COLO668 (cell line): ENCODE results near the gene PRB4.
"Not testable (repeated sequence)": the region's sequence is repeated elsewhere in the genome, so short reads cannot be mapped to it uniquely, and the experiment has no call there.

Source experiments
- DNase-seq: peaks from one replicate; lab custom pipeline; 2025; ENCODE audit not compliant: unreplicated experiment; lab: John Stamatoyannopoulos, UW

The PRB4 gene

DNA sequence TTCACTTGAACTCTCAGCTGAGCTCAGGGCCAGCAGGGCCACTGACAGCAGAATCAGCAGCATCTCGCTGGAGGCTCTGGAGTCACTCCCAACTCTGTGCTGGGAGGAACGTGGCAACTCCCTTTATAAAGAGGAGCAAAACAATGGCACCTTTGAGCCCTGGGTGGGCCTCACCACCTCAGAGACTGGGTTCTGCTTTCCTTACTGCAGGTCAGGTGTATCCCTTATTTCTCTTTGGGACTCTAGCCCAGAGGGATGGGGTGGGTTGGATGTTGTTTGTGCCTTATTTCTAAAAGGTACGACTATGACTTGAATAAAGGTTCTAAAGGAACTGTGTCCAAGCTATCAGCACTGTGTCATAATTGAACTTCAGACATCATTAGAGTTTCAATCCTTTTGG is at the start of gene PRB4:
PRB4 (minus strand) TSS at position 101 of the 400 bp plus-strand sequence; CDS start at position 63, 38 bp downstream.
- DNase-seq, result no peak

DNA sequence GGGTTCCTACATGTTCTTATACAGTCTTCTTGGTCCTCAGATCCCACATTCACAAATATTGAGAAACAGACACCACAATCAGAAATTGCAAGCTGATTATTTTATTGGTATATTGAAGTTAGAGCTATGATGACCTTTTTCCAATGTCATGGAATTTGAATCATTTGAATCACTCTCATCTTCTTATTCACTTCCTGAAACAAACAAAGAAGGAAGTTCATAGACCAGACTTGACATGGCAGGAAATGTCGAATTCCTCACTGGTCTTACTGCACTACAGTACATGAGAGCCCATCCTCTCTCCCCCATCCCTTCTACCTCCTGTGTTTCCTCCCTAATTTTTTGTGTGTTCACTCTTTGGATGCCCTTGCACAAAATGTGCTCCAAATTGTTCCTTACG is 41.5 kb upstream of the PRB4 start:
- not testable (repeated sequence) for DNase-seq

GRCh38 chr12:11348439-11348838 is 38.2 kb upstream of the PRB4 start:
- DNase-seq, result no peak

DNA sequence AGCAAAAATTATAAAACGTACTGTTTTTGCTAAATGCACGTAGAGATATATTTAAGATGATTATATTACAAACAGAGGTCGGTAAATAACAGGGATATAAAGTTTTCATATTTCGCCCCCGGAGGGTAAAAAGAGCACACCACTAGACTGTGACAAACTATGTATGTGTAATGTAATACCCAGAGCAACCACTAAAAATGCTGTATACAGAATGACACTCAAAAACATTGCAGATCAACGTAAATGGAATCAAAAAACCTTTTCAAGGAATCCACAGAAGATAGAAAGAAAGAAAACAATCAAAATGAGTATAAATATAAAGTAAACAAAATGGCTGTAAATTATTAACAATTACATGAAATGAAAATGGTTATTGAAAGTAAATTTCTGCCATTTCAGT is 37.6 kb upstream of the PRB4 start:
- DNase-seq, result no peak

DNA sequence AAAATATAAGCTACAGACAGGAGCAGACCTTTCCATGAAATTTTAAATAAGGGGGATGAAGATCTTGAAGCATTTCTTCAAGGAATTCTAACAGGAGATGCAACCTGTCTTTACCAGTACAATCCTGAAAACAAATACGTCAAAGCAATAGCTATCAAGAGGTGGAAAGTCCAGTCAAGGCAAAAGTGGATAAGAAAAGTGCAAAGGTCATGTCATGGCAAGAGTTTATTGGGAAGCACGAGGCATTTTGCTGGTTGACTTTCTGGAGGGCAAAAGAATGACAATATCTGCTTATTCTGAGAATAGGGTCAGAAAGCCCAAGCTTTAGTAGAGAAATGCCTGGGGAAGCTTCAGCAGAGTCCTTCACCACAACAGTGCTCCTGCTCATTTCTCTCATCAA is 34.3 kb upstream of the PRB4 start:
- no peak for DNase-seq

DNA sequence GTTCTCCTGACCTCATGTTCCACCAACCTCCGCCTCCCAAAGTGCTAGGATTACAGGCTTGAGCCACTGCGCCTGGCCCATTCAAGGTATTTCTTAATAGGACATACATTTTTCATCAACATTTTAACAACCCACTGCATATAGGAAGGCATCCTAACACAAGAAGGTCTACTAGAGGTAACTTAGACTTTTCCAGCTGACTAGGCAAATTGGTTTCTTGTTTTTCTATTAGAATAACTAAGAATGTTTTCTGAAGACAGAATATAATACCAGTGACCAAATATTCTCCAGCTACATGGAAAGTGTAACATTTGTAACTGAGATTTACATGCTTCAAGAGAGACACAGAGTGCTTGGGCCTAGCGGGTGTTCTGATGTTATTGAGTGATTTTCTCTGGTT is 14.2 kb upstream of the PRB4 start:
- DNase-seq, result no peak

DNA sequence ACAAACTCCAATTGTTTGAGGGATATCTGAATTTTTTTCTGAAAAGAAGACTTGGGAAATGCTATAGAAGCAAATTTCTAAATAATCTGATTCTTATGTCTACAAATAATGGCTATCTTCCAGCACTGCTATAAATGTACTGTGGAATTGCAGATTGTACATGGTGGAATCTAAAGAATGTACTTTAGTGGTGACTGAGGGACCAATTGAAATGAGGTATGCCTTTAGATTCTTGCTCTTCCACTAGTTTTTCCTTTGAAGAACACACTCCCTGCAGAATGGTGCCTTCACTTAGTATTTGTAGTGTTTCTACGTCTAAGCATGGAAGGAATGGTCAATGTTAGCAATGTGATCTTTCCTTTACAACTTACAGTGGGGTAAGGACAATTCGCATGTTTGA is 11.7 kb upstream of the PRB4 start:
- DNase-seq, result no peak

- no peak for DNase-seq
Measured at GRCh38 chr12:11307143-11307542, 3.1 kb downstream of the PRB4 start.

DNA sequence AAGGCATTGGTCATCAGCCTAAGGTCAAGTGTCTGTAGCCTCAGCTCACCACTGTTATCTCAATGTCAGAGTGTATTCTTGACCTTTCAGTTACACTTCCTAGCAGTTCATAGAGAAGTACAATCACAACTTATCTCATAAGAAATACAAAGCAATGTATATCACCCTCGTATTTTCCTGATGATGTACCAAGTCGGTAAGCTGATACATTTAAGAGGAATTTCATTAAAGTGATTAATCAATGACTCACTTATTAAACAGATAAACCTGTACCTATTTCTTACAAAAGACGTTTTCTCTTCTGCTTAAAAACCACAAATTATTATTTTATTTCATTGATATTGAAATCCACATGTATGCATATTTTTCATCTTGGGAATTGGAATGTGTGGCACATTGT is 36.8 kb downstream of the PRB4 start:
- DNase-seq, result no peak

- no peak for DNase-seq
Measured at GRCh38 chr12:11269607-11270006, 40.6 kb downstream of the PRB4 start, which contains the start of gene PRB3. Gene PRB3, minus strand, starts transcription at chr12:11269707. Its CDS starts 38 bp downstream, at chr12:11269669.

DNA sequence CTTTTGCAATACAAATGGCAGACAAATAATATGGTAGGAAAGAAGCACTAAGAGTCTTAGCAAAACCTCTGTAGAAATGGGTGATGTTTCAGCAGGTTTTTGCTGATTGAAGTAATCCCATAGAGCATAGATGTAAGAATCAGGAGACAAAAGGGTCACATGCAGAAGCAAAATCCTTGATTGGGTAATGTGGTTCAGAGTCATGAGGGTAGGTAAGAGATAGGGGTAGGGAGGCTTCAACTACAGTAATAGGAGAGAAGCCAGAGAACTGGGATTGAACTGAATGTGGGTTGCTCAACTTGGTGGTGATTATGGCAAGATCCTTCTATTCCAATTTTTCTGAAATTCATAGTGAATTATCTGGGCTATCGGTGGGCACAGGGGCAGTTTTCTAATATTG is 45.7 kb downstream of the PRB4 start:
- no peak for DNase-seq
